Stimulated activated CD4-positive, alpha-beta T cell treated with anti-CD3 and anti-CD28 coated beads, Interleukin-1b, Interleukin-23, amount 100 ng/mL, for 24 hours (primary cell): ENCODE data around the gene EIF3K.

Experiments used
- DNase-seq, 4 experiments: peaks; one replicate each; pipeline ENCODE4 v3.0.0-alpha.2; 2020; ENCODE audit warnings: low read depth in 4 of 4, low spot score in 1 of 4

Gene EIF3K

GRCh38 chr19:38665219-38665931 is 46.4 kb downstream of the EIF3K start:
- no peak for DNase-seq

GRCh38 chr19:38665950-38666662 is 47.1 kb downstream of the EIF3K start:
- DNase-seq = no peak

- DNase-seq = no peak
Observed at GRCh38 chr19:38666663-38667511, 47.9 kb downstream of the EIF3K start.

- no peak for DNase-seq
Observed at GRCh38 chr19:38667661-38668171, 48.7 kb downstream of the EIF3K start.

- DNase-seq = no peak
Observed at GRCh38 chr19:38669552-38669951, 50.6 kb downstream of the EIF3K start.

- no peak for DNase-seq
Observed at GRCh38 chr19:38670921-38671398, 52.0 kb downstream of the EIF3K start.

GRCh38 chr19:38671654-38672053 is 52.7 kb downstream of the EIF3K start:
- DNase-seq = no peak

- no peak for DNase-seq
Observed at GRCh38 chr19:38673030-38673429, 54.0 kb downstream of the EIF3K start.

- DNase-seq = no peak
Observed at GRCh38 chr19:38674388-38675171, 55.6 kb downstream of the EIF3K start.

GRCh38 chr19:38675611-38676010 is 56.6 kb downstream of the EIF3K start:
- DNase-seq = no peak

GRCh38 chr19:38676023-38676877 is 57.3 kb downstream of the EIF3K start:
- no peak for DNase-seq

- no peak for DNase-seq
Observed at GRCh38 chr19:38676878-38677646, 58.1 kb downstream of the EIF3K start.

GRCh38 chr19:38678217-38678890 is 59.4 kb downstream of the EIF3K start:
- DNase-seq = no peak

GRCh38 chr19:38678891-38679494 is 60.0 kb downstream of the EIF3K start:
- no peak for DNase-seq

- no peak for DNase-seq
Observed at GRCh38 chr19:38679839-38680238, 60.9 kb downstream of the EIF3K start.

GRCh38 chr19:38682195-38682867 is 63.3 kb downstream of the EIF3K start:
- no peak for DNase-seq

- no peak for DNase-seq
Observed at GRCh38 chr19:38682872-38683392, 63.9 kb downstream of the EIF3K start.
